DND-41 (cell line): ENCODE data around the gene ADAM17.

Experiments used
- EZH2 ChIP-seq: IDR thresholded peaks from 3 replicates; pipeline ENCODE4 v1.6.1; 2012; ENCODE audit warnings: borderline replicate concordance, low read depth, mild to moderate bottlenecking, moderate library complexity, low read length, inconsistent platforms; ENCODE audit not compliant: severe bottlenecking
- TF ChIP-seq, protein P1 (sequence below): IDR thresholded peaks from 2 replicates; pipeline ENCODE4 v1.5.1; 2012; ENCODE audit warnings: borderline replicate concordance, low read length, moderate library complexity, mild to moderate bottlenecking; ENCODE audit not compliant: poor library complexity, severe bottlenecking; ENCODE audit errors: extremely low read depth

DNA sequence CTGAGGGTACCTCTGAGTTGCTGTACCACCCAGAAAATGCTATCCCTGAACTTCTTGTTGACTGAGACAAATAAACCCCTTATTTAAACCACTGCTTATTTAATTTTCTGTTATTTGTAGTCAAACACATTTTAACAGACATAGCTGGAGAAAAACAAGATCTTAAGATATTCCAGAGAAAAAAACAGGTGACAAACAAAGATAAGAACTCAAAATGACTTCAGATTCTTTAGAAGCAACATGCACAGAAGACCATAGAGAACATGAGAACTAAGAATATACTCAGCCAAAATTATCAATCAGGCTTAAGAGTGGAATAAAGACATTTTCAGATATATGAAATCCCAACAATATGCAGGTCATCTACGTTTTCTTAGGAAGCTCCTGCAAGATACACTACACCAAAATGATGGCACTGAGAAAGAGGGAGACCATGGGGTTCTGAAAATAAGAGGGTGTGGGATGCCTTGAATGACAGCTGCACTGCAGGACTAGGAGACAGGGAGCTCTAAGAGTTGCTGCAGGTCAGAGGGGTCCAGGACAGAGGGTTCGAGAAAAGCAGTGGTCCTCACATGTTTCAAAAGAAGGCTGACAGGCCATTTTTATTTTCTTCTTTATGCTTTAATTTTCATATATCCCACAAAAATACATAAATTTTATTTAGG, 38.4 kb downstream of the ADAM17 start:
- TF ChIP-seq, protein P1, sequence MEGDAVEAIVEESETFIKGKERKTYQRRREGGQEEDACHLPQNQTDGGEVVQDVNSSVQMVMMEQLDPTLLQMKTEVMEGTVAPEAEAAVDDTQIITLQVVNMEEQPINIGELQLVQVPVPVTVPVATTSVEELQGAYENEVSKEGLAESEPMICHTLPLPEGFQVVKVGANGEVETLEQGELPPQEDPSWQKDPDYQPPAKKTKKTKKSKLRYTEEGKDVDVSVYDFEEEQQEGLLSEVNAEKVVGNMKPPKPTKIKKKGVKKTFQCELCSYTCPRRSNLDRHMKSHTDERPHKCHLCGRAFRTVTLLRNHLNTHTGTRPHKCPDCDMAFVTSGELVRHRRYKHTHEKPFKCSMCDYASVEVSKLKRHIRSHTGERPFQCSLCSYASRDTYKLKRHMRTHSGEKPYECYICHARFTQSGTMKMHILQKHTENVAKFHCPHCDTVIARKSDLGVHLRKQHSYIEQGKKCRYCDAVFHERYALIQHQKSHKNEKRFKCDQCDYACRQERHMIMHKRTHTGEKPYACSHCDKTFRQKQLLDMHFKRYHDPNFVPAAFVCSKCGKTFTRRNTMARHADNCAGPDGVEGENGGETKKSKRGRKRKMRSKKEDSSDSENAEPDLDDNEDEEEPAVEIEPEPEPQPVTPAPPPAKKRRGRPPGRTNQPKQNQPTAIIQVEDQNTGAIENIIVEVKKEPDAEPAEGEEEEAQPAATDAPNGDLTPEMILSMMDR: no peak
- no peak for TF ChIP-seq EZH2
